HG02610 (cell line): ENCODE results near the gene BEST4.
A peak's percentile ranks its signal among the peaks of the same experiment; 100 is the strongest.
"Not testable (repeated sequence)": the region's sequence is repeated elsewhere in the genome, so short reads cannot be mapped to it uniquely, and the experiment has no call there.

Experiments
- ATAC-seq: cut with Tn5 transposase; IDR thresholded peaks from one replicate; pipeline ENCODE4 v1.9.1; 2021; ENCODE audit warnings: mild to moderate bottlenecking, moderate library complexity; ENCODE audit not compliant: unreplicated experiment

BEST4 gene

GRCh38 chr1:44803062-44803311 is 15.0 kb upstream of the BEST4 start:
- ATAC-seq = no peak

- ATAC-seq = no peak
These were observed 14.5 kb upstream of the BEST4 start for GRCh38 chr1:44802306-44803061.

- no peak for ATAC-seq
These were observed 13.7 kb upstream of the BEST4 start for GRCh38 chr1:44801491-44802305.

DNA sequence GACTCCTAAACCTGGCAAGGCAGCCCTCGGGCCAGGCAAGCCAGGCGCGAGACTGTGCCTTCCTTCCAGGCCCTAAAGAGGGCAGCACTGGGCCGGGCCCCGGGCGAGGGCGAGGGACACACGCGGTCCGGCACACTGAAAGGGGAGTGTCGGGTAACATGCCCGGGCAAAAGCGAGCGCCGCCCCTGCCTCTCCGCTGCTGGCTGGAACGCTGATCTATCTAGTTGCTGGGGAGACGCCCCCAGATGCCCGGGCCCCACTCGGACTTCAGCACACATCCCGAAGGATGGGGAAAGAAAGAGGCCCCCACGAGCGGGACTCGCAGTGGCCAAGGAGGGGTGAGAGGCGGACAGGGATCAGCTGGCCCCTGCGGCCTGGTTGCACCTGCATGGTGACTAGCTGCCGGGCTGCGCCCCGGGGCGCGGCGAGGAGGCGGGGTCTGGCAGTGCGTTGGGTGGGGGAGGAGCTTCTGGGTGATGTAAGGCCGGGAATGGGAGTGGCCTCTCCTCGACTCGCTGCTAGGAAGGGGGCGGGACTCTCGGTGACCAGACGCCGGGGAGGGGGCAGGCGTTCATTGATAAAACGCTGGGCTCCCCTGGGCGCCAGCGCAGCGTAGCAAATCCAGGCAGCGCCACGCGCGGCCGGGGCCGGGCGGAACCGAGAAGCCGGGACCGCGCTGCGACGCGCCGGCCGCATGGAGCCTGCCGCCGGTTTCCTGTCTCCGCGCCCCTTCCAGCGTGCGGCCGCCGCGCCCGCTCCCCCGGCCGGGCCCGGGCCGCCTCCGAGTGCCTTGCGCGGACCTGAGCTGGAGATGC is 12.0 kb upstream of the BEST4 start, which contains the start of gene PLK3:
Gene PLK3 (plus strand): TSS at position 608 of the 815 bp plus-strand sequence. CDS start 87 bp downstream, at position 695.
- peak; percentile 92 for ATAC-seq

DNA sequence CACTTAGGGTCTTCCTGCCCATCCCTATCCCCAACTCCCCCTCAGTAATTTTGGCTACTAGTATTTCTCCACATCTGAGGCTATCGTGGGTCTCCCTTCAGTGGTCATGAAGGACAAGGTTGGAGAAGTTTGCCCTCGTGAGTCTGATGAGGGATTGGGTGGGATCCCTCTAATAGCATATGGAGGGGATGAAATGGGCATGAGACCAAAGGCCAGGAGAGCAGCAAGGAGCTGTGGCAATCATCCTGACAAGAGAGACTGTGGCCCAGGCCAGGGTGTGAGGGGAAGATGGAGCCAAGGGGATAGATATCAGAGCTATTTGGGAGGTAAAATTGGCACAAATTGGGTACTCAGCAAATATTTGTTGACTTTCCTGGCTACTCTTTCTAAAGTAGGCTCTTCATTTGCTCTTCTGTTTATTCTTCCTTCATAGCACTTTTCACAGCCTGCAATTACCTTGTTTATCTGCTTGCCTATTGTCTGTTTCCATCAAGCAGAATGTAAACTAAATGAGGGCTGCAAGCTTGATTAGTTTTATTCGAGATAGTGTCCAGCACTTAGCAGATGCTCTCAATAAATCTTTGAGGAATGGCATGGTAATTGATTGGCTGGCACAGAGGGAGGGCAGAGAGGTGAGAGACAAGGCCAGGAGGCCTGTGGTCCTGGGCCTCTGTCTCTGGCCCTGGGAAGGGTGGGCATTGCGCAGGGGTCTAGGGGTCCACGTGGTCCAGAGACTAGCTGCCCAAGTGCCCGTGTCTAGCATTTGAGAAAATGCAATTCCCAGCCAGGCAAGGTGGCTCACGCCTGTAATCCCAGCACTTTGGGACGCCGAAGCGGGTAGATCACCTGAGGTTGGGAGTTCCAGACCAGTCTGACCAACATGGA is 10.8 kb upstream of the BEST4 start:
- ATAC-seq = no peak

- ATAC-seq = not testable (repeated sequence)
These were observed 9.9 kb upstream of the BEST4 start for GRCh38 chr1:44797886-44798285.

- no peak for ATAC-seq
These were observed 4.9 kb upstream of the BEST4 start for GRCh38 chr1:44792736-44793502.

DNA sequence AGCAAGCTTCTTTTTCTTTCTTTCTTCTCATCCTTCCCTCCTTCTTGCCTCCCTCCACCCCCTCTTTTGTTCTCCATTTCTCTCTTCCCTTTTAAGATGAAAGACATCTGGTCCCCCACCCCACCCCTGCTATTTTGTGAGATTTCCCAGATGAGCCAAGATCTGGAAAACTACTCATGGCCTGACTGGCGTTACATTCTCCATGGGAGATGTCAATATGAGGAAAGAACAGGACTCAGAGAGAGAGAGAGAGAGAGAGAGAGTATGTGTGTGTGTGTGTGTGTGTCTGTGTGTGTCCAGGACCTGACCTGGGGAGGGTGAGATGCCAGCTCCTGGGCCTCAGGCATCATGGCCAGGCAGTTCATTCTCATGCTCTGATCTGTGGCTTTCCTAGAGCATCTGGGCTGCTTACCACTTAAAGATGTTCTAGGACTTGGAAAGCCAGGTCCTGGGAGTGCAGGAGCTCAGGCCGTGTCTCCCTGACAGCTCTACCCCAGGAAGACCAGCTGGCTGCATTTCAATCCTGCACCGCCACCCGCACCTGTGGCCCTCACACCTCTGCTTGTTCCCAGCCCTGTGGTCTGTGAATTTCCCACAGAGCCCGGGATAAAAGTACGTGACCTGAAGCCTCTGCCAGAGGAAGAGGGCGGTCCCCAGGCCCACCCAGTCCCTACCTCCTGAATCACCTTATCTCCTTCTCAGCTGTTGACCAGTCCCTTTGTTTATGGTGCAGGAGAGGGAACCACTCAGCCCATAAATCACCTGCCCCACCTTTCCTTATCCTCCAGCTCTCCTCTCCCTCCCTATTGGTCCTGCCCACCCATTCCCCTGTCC is 3.2 kb upstream of the BEST4 start:
- ATAC-seq = no peak

DNA sequence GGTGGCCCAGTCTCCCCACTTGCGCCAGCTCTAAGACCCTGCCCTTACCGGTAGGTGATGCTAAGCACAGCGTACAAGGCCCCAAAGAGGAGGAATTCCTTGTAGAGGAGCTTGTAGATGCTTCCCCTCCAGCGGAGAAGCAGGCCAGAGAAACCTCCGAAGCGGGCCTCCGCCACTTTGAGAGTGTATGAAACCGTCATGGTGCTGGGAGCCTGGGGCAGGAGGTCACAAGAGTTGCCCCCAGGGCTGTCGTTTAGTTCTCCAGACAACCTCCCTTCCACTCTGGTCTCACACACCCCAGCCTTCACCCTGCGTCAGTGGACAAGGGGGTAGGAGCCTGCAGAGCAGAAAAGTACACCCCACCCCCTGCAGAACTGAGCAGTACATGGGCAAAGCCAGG is 464 bp downstream of the BEST4 start:
- no peak for ATAC-seq

GRCh38 chr1:44786841-44787426 is 1.0 kb downstream of the BEST4 start:
- ATAC-seq = no peak

GRCh38 chr1:44786138-44786840 is 1.7 kb downstream of the BEST4 start:
- no peak for ATAC-seq

GRCh38 chr1:44785501-44786137 is 2.4 kb downstream of the BEST4 start:
- ATAC-seq = no peak

DNA sequence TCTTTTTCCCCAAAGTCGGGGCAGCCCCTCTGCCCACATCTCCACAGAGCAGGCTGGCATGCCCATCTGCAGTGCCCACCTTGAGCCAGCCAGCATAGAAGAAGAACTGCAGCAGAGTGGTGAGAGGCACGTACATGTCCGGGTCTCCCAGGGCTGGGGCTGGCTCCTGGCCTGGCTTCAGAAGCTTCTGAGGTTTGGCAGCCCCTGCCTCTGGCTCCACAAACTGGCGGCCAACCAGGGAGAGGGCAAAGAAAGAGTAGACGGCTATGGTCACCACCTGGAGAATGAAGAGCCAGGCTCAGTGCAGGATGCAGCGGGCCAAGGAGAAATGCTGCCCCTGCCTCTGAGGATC is 3.0 kb downstream of the BEST4 start:
- ATAC-seq = no peak

GRCh38 chr1:44784094-44785028 is 3.6 kb downstream of the BEST4 start:
- no peak for ATAC-seq

DNA sequence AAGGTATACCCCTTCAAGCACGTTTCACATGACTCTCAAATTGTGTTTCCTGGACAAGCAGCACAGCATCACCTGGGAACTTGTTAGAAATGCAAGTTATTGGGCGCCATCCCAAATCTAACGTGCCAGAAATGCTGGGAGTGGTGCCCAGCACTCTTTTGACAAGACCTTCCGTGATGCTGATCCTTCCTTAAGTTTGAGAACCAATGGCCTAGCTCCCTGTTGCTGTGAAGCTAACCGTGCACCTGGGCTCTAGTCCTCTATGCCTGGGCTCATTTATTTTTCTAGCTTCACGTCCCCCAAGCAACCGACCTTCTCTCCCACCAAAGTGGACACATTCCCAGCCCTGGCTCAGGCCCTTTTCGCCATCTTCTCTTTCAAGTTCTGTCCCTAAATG is 4.3 kb downstream of the BEST4 start:
- ATAC-seq = no peak

- ATAC-seq = no peak
These were observed 7.3 kb downstream of the BEST4 start for GRCh38 chr1:44780583-44781121.
